HG02938 (cell line): ENCODE results near the gene RAB33A.

Experiments used
- ATAC-seq: cut with Tn5 transposase; IDR thresholded peaks from one replicate; pipeline ENCODE4 v1.9.1; 2021; ENCODE audit warnings: mild to moderate bottlenecking, moderate library complexity; ENCODE audit not compliant: unreplicated experiment

The RAB33A gene

DNA sequence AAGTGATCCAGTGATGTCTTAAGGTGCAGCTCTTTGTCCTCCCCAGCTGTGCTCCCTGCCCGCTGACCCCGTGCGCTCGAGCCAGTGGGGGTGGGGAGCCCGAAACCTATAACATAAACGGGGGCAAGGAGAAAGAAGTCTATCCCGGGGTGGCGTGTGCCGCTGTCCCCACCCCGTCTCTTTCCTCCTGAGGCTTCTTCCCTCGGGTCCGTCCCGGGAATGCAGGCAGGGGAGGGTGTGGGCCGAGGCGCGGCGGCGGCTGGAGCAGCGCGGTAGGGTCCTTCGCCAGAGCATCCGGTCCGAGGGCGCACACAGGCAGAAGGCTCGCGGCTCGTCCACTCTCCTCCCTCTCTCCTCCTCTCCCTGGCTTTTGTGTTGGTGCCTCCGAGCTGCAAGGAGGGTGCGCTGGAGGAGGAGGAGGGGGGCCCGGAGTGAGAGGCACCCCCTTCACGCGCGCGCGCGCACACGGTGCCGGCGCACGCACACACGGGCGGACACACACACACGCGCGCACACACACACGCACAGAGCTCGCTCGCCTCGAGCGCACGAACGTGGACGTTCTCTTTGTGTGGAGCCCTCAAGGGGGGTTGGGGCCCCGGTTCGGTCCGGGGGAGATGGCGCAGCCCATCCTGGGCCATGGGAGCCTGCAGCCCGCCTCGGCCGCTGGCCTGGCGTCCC is at the start of gene RAB33A:
RAB33A (plus strand) TSS at position 517 of the 681 bp plus-strand sequence; CDS start at position 618, 101 bp downstream.
- ATAC-seq = peak; percentile 7

DNA sequence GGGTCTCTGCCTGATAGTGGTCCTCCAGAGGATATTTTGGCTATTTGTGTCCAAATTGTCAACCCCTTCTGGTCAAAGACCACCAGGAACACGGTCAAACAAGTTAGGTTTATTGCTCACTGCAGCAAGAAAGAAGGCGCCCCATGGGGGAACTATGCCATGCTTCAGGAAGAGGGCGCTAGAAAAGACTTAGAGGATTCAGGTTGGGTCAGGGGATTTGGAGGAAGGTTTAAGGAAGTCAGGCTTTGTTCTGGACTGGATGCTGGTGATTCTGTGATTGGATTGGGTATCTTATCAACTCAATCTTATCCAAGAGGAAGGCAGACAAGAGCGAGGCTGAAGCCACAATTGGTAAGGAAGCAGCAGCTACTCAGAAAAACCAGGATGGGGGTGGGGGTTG is 47.2 kb upstream of the RAB33A start:
- ATAC-seq = no peak

DNA sequence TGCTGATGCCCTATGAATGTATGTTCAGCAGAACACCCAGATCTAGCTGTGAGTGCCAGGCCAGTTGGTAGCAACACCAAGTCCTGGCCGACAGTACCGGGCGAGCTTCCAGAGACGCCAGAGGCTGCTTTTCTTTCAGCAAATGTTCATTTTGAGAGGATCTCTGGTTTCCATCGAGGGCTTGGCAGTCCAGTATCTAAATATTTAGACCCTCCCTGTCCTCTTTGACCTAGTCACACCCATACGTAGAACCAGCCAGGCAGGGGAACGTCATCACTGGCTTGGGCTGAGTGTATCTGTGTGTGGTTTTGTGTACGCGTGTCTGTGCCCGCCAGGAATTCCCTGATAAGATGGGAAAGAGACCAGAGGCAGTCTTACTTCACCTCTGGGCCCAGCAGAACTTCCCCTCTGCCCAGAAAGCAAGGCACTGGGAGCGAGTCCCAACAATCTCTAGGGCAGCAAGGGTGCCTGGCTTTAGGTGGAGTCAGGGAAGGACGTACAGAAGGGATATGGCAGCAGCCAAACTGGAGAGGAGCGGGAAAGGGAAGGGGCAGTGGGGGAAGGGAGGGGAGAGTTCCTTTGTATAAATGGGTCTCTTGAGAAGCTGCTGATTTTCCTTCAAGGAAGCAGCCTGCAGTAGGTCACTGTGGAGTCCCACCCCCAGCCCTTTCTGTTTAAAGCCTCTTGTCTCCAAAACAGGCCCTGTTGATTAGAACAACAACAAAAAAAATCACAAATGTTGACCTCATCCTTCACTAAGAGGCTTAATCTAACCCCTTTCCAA is 46.5 kb upstream of the RAB33A start:
- no peak for ATAC-seq

DNA sequence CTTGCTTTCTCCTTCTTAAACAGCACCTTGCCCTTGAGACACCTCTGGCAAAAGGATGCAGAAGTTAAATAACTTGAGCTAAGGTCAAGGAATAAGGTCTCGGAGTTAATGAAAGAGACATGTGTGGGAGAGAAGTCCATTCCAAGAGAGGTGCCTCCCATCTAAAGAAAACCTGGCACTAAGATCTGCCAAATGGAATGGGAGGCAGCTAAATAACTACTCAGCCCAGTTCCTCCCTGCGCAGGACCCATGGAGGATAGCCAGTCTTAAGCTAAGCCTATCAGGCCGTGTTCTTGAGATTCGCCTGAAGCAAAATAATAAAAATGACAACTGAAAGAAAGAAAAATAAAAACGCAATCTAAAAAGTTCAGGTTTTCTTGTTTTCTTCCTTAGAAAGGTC is 40.8 kb upstream of the RAB33A start:
- no peak for ATAC-seq

DNA sequence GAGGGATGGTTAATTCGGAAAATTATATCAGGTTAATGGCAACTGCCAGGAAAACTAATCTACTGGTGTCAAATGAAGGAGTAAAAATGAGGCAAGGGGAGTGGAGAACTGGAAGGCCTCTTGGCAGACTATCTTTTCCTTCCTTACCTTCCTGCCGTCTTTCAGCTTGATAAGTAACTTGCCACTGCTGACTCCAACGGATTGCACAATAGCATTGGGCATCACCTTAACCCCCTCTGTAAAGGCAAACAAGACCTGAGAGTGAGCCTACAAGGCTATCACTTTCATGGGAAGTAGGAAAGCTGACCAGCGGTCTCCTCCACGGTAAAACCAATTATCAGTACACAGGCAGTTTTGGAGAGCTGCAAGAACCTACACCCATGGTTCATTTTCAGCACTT is 35.3 kb upstream of the RAB33A start:
- no peak for ATAC-seq

DNA sequence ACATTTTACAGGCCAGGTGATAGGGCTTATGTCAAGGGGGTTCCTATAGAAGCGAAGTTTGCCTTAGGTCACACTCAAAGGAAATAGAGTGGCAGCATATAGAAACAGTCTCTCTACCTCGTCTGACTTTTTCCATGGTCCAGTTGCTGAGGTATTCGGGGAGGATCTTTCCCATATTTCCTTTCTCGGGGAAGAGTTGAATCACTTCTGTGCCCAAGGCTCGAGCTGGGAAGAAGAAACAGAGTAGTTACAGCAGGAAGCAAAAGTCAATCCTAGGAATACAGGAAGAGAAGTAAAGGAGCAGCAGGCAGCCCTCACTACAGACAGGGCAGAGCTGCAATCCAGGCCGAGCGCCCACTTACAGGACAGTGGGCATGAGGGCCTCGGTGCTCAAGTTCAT is 34.8 kb upstream of the RAB33A start:
- ATAC-seq = no peak

DNA sequence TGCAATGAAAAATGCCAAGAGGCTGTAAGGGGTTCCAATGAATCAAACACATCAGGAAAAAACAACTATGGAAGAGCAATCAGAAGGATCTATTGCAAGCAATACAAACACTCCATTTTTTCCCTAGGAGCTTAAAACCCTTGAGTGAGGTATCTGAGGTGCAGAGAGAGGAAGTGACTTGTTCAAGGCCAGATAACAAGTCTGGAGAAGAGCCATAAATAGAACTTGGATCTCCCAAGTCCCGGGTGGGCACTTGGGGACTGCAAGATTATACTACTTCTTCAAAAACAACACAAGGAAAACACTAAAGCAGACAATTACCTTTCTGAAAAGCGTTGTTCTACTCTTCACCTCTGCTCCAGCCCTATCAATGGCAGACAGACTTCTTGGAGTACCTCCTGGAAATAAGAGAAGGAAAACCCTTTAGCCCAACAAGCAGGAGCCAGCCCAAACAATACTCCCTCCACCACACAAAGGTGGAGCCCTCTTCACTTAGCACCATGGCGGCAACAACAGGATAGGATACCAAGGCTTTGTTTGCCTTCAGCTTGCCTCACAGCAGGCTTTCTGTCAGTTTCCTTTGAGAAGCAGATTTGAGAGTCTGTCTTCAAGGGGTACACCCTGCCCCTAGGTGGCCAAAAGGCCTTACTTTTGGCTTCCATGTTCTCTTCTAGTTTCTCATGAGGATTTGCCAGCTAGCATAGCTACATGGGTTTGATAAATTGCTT is 32.1 kb upstream of the RAB33A start:
- no peak for ATAC-seq

DNA sequence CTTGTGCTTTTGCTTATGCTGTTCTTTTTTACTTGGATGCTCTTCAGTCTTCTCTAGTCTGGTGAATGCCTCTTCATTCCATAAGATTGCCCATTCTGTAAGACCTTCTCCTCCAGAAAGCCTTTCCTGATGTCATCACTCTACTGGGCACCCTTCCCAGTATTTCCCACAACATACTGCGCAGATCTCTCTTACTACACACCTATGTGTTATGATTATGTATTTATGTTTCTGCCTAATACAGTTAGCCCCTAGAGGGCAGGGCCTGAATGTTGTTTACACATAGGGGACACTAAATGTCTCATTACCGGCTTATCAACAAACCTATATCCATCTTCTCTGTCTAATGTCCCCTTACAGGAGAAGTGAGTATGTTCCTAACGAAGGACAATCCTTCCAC is 27.3 kb upstream of the RAB33A start:
- no peak for ATAC-seq

DNA sequence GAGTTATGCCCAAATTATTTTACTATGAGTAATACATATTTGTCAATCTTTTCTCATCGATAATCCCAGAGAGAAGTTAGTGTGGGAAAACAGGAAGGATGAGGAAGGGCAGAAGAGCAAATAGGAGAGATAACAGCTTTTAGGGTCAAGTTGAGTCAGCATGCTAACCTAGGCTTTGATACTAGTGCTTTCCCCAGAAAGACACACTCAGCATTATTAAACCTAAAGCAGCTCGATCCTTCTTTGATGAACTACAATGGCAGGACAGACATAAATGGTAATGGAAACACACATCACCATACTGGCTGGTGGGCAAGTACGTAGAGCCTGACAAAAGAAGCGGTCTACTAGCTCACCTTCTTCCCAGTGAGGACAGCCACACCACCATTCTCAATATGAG is 26.6 kb upstream of the RAB33A start:
- no peak for ATAC-seq

DNA sequence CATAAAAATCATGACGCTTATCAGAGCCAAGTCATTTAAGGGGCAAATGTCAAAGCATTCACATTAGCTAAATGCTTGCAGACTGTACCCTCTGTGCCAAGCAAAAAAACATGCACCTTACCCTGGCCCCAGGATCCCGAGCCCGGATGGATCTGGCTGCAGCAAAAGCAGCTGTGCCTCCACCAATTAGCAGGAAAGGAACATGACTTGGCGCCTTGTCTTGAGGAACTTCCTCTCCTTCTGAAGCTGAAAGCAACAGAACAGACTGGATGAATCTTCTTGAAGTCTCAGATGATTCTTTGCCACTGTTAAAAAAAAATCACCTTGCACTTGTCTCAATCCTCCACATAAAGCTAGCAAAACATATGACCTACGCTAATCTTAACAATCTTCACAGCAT is 24.1 kb upstream of the RAB33A start:
- ATAC-seq = no peak

DNA sequence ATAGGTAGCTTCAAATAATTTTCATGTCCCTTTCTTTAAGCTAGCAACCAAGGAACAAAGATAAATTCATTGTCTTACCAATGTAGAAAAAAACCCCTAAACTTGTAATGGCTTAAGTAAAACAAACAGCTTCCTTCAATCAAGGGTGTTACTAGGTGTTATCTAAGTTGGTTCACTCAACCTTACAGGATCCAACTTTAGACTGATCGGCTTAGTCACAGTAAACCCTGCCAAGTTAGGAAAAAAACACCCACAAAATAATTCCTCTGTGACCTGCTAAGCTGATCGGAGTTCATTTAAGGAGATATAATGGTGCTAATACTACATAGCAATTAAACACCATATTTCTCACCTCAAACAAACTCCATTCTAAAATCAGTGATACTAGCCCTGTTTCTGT is 16.2 kb upstream of the RAB33A start:
- ATAC-seq = no peak

DNA sequence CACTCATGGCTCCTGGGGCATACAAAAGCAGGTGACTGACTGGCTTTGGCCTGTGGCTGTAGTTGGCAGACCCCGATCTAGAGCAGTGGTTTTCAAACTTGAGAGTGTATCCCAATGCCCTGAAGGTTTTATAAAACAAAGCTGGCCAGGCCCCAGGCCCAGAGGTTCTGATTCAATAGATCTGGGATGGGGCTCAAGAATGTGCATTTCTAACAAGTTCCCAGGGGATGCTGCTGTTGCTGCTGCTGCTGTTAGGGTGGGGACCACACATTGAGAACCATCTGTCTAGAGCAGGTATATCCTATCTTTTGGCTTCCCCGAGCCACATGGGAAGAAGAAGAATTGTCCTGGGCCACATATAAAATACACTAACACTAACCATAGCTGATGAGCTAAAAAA is 13.5 kb upstream of the RAB33A start:
- no peak for ATAC-seq

DNA sequence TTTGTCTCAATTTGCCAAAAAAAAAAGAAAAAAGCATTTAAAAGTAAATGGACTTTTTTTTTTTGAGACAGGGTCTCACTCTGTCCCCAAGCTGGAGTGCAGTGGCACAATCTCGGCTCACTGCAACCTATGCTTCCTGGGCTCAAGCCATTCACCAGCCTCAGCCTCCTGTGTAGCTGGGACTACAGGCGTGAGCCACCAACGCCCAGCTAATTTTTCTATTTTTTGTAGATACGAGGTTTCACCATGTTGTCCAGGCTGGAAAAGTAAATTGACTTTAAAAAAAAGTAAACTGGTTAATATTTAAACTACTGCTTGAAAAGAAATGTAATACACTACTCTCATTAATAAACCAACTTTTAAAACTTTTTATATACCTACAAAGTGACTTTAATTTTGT is 12.0 kb upstream of the RAB33A start:
- no peak for ATAC-seq

DNA sequence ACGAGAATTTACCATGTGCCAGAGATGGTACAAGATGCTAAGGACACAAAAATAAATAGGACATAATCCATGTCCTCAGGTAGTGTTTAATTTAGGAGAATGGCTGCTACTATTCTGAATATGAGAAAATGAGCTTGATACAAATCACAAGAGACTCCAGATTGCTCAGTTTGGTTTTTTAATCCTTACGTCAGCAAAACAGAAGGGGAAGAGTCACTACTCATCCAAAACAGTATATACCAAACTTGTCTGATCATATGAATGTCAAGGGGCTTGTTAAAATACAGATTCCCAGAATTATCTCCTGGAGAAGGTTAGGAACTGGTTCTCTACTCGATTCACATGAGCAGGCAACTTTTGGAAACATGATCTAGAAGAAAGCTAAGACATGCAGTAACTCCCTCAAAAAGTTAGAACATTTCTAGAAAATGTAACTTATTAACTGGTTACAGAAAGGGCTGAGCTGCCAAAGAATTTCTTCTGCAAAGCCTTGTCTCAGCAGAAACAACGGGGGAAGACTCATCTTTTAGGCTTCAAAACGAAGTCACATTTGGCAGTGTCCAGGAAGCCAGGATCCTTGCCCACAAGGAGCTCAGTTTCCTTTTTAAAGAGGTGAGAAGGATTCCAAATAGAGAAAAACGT is 9.5 kb upstream of the RAB33A start:
- ATAC-seq = no peak

DNA sequence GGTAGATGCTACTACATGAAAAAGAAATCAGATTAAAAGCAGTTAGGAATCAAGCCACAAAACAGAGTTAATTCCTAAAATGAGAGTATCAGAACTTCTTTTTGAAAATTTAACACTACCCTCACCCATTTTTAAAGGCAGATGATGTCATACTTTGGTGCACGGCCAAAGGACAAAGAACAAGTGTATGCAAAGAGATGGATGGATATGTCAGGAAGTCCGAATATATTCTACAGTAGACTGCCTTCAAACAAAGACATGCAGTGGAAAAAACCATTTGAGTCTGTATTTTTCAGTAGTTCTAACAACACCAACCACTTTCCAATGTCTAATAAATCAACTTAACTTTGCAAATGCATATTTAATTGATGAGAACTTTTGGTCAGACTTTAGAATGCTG is 8.4 kb upstream of the RAB33A start:
- ATAC-seq = no peak

DNA sequence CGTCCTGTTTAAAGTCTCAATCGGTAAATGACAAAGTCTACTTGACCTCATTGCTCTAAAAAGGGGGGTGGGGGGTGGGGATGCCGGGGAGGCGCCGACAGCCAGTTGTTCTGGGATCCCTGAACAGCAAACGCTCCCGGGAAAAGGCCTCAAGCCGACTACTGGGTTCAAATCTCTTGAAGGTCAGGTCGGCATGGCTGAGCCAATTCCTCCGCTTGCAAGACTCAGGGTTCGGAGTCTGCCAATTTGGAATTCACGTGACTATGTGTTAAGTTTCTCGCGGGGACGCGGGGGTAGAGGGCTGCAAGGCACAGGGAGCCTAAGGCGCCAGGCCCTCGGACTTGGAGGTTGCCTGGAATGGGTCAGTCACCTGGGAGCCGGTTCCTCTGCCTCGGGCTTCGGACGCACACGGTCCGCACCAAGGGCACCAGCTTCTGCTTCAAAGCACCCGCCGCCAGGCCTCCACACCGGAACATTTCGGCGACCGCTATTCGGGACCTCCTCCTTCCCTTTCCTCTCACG is 6.5 kb upstream of the RAB33A start:
- no peak for ATAC-seq

DNA sequence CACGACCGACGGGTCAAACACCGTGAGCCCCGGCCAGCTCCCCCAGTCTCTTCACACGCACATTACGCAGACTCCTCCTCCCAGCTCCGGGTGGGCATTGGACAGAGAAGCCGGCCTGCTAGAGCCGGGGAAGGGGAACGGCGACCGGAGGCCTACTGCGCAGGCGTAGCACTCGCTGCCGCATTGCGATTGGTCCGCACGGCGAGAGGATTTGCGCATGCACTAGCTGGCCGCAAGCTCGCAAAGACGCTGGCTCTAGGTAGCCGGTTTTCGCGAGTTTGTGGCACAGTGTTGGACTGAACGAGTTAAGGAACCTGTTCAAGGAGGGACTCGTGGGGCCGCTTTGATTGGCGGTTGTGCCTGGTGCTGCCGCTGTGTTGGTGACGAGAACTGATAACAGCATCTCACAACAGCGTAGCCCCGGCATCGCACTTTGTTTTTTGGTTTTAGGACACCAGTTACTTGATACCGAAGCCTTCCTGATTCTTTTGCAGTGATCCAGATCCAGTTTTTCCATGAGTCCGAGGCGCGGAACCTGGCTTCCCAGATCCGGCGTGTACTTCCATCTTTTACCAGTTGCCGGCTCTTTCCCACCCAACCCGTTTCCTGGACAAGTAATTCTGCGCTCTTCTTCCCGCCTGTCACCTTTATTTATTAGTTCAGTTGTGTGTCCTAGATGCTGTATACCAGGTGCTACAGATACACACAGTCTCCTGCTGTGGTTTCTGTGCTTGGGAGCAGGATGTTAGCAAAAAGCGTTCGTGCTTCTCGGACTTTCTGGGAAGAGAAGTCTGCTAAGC is 5.9 kb upstream of the RAB33A start, which contains the start of gene AIFM1:
AIFM1 (minus strand) TSS at position 139 of the 800 bp plus-strand sequence. CDS start 185 bp downstream, outside the sequence.
- ATAC-seq = peak; percentile 87

DNA sequence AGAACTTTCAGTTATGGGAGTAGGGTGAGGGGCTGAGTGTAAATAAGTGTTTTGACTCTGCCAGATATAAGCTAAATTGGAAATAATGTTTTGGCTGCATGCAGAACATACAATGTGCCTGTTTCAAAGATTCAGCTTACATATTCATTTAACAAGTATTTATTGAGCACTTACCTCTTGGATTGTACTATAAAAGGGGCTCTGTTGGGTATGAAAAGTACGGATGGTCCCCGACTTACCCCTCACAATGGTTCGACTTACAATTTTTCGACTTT is 5.3 kb upstream of the RAB33A start:
- ATAC-seq = no peak

DNA sequence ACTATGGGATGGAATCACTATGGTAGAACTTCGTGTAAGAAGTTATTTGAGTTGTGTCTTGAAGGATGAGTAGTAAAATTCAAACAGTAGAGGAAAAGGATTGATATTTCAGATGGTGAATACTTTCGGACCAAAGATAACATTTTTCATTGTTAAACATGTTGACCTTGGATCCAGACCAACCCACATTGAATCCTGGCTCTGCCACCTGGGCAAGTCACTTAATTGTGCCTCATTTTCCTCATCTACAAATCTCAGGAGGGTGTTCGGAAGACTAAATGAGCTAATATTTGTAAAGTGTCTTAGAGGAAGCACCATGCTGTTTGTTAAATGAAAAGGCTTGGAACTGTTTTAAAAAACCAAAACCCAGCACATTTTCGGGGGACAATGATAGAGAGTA is 4.7 kb upstream of the RAB33A start:
- ATAC-seq = no peak

DNA sequence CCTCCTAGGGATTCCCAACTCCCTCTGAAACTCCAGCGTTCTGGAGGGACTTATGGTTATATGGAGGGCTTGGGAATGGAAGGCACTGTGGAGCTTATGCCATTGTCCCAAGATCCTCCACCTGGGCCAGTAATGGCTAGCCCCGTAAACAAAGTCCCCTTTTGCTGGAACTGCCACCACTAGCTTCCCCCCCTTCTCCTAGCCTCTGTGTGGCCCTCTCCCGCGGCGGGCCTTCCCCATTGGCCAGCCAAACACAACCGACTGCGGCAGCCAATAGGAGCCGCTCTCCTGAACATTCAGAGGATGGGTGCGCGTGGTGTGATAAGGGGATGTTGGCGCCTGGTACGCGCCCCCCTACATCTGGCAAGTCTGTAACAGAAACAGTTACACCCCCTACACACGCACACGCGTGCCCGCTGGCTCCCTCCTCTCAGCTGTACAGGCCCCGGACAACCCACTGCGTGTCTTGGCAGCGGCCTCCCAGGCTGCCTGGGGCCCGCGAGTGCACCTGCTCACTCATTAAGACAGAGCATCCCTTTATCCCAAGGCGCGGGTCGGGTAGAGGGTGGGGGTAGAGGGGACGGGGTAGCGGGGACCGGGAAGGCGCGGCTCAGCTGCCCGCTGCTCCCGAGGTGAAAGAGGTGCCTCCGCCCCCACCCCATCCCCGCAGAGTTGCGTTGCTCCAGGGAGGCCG is 863 bp upstream of the RAB33A start:
- ATAC-seq = peak; percentile 70
